Neural crest cell (in vitro differentiated cells): ENCODE results near the gene VAMP4. TPM values are rescaled to one million over a fixed set of nuclear protein-coding genes. Genes with fewer than 3 reads are reported as not detected.
A peak's percentile ranks its signal among the peaks of the same experiment; 100 is the strongest.

ENCODE experiments used
- DNase-seq: peaks from one replicate; pipeline ENCODE4 v3.0.0; 2021; ENCODE audit warnings: low read depth, mixed read lengths, low spot score
- H3K27ac Mint-ChIP-seq: one replicate; pipeline ENCODE4 v1.8.0; 2021; ENCODE audit warnings: mild to moderate bottlenecking, mixed read lengths; ENCODE audit not compliant: unreplicated experiment
- H3K27me3 Mint-ChIP-seq: 2 replicates; pipeline ENCODE4 v1.8.0; 2021; ENCODE audit warnings: low read depth, mild to moderate bottlenecking, mixed read lengths
- H3K36me3 Mint-ChIP-seq: 2 replicates; pipeline ENCODE4 v1.8.0; 2021; ENCODE audit warnings: low read depth, mild to moderate bottlenecking, mixed read lengths
- H3K4me1 Mint-ChIP-seq: 2 replicates; pipeline ENCODE4 v1.8.0; 2021; ENCODE audit warnings: mixed read lengths
- H3K4me3 Mint-ChIP-seq: one replicate; pipeline ENCODE4 v1.8.0; 2021; ENCODE audit warnings: mild to moderate bottlenecking, mixed read lengths
- H3K9me3 Mint-ChIP-seq: 2 replicates; pipeline ENCODE4 v1.8.0; 2021; ENCODE audit warnings: mixed read lengths
- long read RNA-seq: library from polyadenylated mRNA; unstranded; transcript quantifications from one replicate; pipeline ENCODE4 v2.0.0, GENCODE V29; 2020
- total RNA-seq: library from RNA; stranded (reverse); gene quantifications from 2 replicates; pipeline ENCODE4 v1.2.1, GENCODE V29; 2021
- TF ChIP-seq, protein P1 (sequence below): fragments of 200-600 bp; sonication (generic); conservative IDR thresholded peaks from 2 replicates; pipeline ENCODE4 v1.5.0; 2021; ENCODE audit warnings: antibody characterized with exemption, mild to moderate bottlenecking

Gene VAMP4, protein sequence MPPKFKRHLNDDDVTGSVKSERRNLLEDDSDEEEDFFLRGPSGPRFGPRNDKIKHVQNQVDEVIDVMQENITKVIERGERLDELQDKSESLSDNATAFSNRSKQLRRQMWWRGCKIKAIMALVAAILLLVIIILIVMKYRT
- 10.3 and 11.1 TPM in 2 replicates for total RNA-seq
- long read RNA-seq, full-length matches to known transcripts = 13 of 18 reads
- long read RNA-seq, partial matches to known transcripts = 1 of 18 reads
- long read RNA-seq, other reads (novel, unspliced or antisense) = 4 of 18 reads

- TF ChIP-seq, protein P1, sequence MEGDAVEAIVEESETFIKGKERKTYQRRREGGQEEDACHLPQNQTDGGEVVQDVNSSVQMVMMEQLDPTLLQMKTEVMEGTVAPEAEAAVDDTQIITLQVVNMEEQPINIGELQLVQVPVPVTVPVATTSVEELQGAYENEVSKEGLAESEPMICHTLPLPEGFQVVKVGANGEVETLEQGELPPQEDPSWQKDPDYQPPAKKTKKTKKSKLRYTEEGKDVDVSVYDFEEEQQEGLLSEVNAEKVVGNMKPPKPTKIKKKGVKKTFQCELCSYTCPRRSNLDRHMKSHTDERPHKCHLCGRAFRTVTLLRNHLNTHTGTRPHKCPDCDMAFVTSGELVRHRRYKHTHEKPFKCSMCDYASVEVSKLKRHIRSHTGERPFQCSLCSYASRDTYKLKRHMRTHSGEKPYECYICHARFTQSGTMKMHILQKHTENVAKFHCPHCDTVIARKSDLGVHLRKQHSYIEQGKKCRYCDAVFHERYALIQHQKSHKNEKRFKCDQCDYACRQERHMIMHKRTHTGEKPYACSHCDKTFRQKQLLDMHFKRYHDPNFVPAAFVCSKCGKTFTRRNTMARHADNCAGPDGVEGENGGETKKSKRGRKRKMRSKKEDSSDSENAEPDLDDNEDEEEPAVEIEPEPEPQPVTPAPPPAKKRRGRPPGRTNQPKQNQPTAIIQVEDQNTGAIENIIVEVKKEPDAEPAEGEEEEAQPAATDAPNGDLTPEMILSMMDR = no peak
Measured at GRCh38 chr1:171741872-171742576, at the start of gene VAMP4. Gene VAMP4, minus strand, starts transcription at chr1:171742065. Its CDS starts 3,651 bp downstream, at chr1:171738414.

DNA sequence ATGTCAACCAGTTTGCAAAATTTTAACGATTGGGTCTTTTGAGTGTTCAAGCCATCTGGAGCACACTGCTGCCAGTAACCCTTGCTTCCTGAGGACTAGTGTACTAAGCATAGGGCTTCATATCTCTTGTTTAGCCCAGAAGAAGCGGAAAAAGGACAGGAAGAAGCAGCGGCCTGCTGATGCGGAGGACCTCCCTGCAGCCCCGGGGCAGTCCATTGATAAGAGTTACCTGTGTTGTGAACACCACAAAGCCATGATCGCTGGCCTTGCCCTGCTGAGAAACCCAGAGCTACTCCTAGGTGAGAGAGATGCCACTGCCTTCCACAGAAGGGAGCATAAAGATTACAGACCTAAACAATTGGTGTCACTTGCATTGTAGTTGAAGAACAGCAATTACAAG is 48.5 kb upstream of the VAMP4 start:
- H3K4me1 Mint-ChIP-seq = peaks cover 6% of the 10 kb centered on the region
- H3K4me3 Mint-ChIP-seq = no peak overlapping the region
- TF ChIP-seq, protein P1 = no peak
- no peak overlapping the region for H3K27ac Mint-ChIP-seq
- no peaks in the 10 kb centered on the region for H3K9me3 Mint-ChIP-seq
- no peaks in the 10 kb centered on the region for H3K27me3 Mint-ChIP-seq
- DNase-seq = no peak
- peaks cover 30% of the 10 kb centered on the region for H3K36me3 Mint-ChIP-seq

More at GRCh38 chr1:171741872-171742576, at the start of gene VAMP4:
- peak; percentile 70 for DNase-seq
- H3K27me3 Mint-ChIP-seq = no peaks in the 10 kb centered on the region
- H3K27ac Mint-ChIP-seq = peak within 1 kb of the TSS; percentile 100
- H3K36me3 Mint-ChIP-seq = peaks cover under 1% of the 10 kb centered on the region
- H3K9me3 Mint-ChIP-seq = no peaks in the 10 kb centered on the region
- peaks cover 41% of the 10 kb centered on the region for H3K4me1 Mint-ChIP-seq
- H3K4me3 Mint-ChIP-seq = peak within 1 kb of the TSS; percentile 100

GRCh38 chr1:171788696-171789095 is 46.8 kb upstream of the VAMP4 start:
- TF ChIP-seq, protein P1 = no peak
- peaks cover 23% of the 10 kb centered on the region for H3K36me3 Mint-ChIP-seq
- DNase-seq = no peak
- no peak overlapping the region for H3K27ac Mint-ChIP-seq
- H3K9me3 Mint-ChIP-seq = no peaks in the 10 kb centered on the region
- H3K4me3 Mint-ChIP-seq = no peak overlapping the region
- H3K4me1 Mint-ChIP-seq = peaks cover 16% of the 10 kb centered on the region
- H3K27me3 Mint-ChIP-seq = no peaks in the 10 kb centered on the region

GRCh38 chr1:171787686-171788480 is 46.0 kb upstream of the VAMP4 start:
- peaks cover 23% of the 10 kb centered on the region for H3K36me3 Mint-ChIP-seq
- no peak for DNase-seq

GRCh38 chr1:171786534-171786933 is 44.7 kb upstream of the VAMP4 start:
- no peaks in the 10 kb centered on the region for H3K9me3 Mint-ChIP-seq
- H3K36me3 Mint-ChIP-seq = peaks cover 18% of the 10 kb centered on the region

More at GRCh38 chr1:171787686-171788480, 46.0 kb upstream of the VAMP4 start:
- H3K4me3 Mint-ChIP-seq = peak overlapping the region; percentile 8
- H3K4me1 Mint-ChIP-seq = peaks cover 24% of the 10 kb centered on the region
- TF ChIP-seq, protein P1 = no peak
- no peak overlapping the region for H3K27ac Mint-ChIP-seq
- no peaks in the 10 kb centered on the region for H3K27me3 Mint-ChIP-seq
- H3K9me3 Mint-ChIP-seq = no peaks in the 10 kb centered on the region

More at GRCh38 chr1:171786534-171786933, 44.7 kb upstream of the VAMP4 start:
- DNase-seq = no peak
- Mint-ChIP-seq H3K27ac (no peak overlapping the region), H3K4me3 (no peak overlapping the region), H3K27me3 (no peaks in the 10 kb centered on the region), H3K4me1 (peaks cover 35% of the 10 kb centered on the region)
- TF ChIP-seq, protein P1 = no peak
